ENCODE measurements around the gene PLK3. TPM values are rescaled to one million over a fixed set of nuclear protein-coding genes. Genes with fewer than 3 reads are reported as not detected.

PLK3 gene
- total RNA-seq, 2 experiments from 2014 or later = 8.8 to 10.1 TPM

GRCh38 chr1:44803312-44804095, 3.3 kb downstream of the PLK3 start:
- BruUV-seq (replicated peaks) = no TSS peak
- ChIA-PET CTCF (ENCODE audit: unreplicated experiment) (no interaction called here), POLR2A (interaction anchor here (1.1 kb wide), 1 partner anchor 62 kb away, joined by 3 read pairs; no protein-coding TSS in a partner anchor)
- Histone ChIP-seq H3K4me1 (ENCODE audit: insufficient read depth, low read length, poor library complexity, severe bottlenecking) (peaks cover 47% of the 10 kb centered on the region), H3K27ac (ENCODE audit: low read depth, low read length, poor library complexity, severe bottlenecking) (no peak overlapping the region), H3K79me2 (ENCODE audit: insufficient read depth, low read depth, low read length) (no peaks in the 10 kb centered on the region), H3K4me2 (ENCODE audit: low read length) (no peak overlapping the region), H3K9me3 (ENCODE audit: low read length) (no peaks in the 10 kb centered on the region), H4K20me1 (ENCODE audit: insufficient read depth, low read length) (no peaks in the 10 kb centered on the region), H3K36me3 (ENCODE audit: insufficient read depth, low read length) (peaks cover 15% of the 10 kb centered on the region), H2AFZ (ENCODE audit: low read length) (no peak overlapping the region), H3K9me2 (ENCODE audit: insufficient read depth, low read length) (no peaks in the 10 kb centered on the region), H3K4me3 (ENCODE audit: low read depth, low read length, poor library complexity, severe bottlenecking) (no peak overlapping the region)
- DNase-seq (ENCODE audit: low spot score) = no peak
- no peak for TF ChIP-seq CTCF (conservative IDR thresholded peaks at IDR 0.05; ENCODE audit: low read length)
- TF ChIP-seq EZH2phosphoT487 (IDR thresholded peaks at IDR 0.05; ENCODE audit: borderline replicate concordance, low read depth, low read length) = no peak
- intact Hi-C loops (cut with micrococcal nuclease; ENCODE audit: unreplicated experiment) = no loop called here

- ChIA-PET CTCF (ENCODE audit: unreplicated experiment) (no interaction called here), POLR2A (interaction anchor here (0.6 kb wide), 1 partner anchor 498 kb away, joined by 4 read pairs; no protein-coding TSS in a partner anchor)
- Histone ChIP-seq H3K79me2 (ENCODE audit: insufficient read depth, low read depth, low read length) (no peaks in the 10 kb centered on the region), H2AFZ (ENCODE audit: low read length) (no peak overlapping the region), H3K36me3 (ENCODE audit: insufficient read depth, low read length) (peaks cover 15% of the 10 kb centered on the region), H3K4me3 (ENCODE audit: low read depth, low read length, poor library complexity, severe bottlenecking) (no peak overlapping the region), H3K27ac (ENCODE audit: low read depth, low read length, poor library complexity, severe bottlenecking) (no peak overlapping the region), H4K20me1 (ENCODE audit: insufficient read depth, low read length) (no peaks in the 10 kb centered on the region), H3K9me2 (ENCODE audit: insufficient read depth, low read length) (no peaks in the 10 kb centered on the region), H3K4me1 (ENCODE audit: insufficient read depth, low read length, poor library complexity, severe bottlenecking) (peaks cover 57% of the 10 kb centered on the region), H3K4me2 (ENCODE audit: low read length) (no peak overlapping the region), H3K9me3 (ENCODE audit: low read length) (no peaks in the 10 kb centered on the region)
- no TSS peak for BruUV-seq (replicated peaks)
- DNase-seq (ENCODE audit: low spot score) = no peak
- TF ChIP-seq CTCF (conservative IDR thresholded peaks at IDR 0.05; ENCODE audit: low read length) (peak; percentile 38; the same call in 1 of the 2 replicates), EZH2phosphoT487 (IDR thresholded peaks at IDR 0.05; ENCODE audit: borderline replicate concordance, low read depth, low read length) (no peak)
- intact Hi-C loops (cut with micrococcal nuclease; ENCODE audit: unreplicated experiment) = no loop called here
These were observed 5.3 kb downstream of the PLK3 start for GRCh38 chr1:44805311-44806024.
